PC-9 (cell line): ENCODE data around the gene TM4SF5. TPM values are rescaled to one million over a fixed set of nuclear protein-coding genes. Genes with fewer than 3 reads are reported as not detected.

ENCODE experiments used
- BruUV-seq: library from RNA; stranded (reverse); fragments of 400-500 nt; replicated peaks from 2 replicates; lab custom pipeline; 2021; lab: Mats Ljungman, UMichigan
- CTCF ChIA-PET: fragments of 300-600 bp; sonication (Branson Sonifier 250); formaldehyde crosslinking; loops from one replicate; lab custom pipeline; 2022; ENCODE audit warnings: antibody characterized with exemption; lab: Charles Lee
- POLR2A ChIA-PET: fragments of 300-600 bp; sonication (Branson Sonifier 250); formaldehyde crosslinking; loops from one replicate; lab custom pipeline; 2022; ENCODE audit warnings: antibody characterized with exemption; ENCODE audit not compliant: unreplicated experiment; lab: Charles Lee
- DNase-seq, 2 experiments: peaks; one replicate each; pipeline versions ENCODE4 v3.0.0 to v3.0.0-alpha.2; 2015 to 2022; ENCODE audit warnings: mixed read lengths in 1 of 2
- H2AFZ ChIP-seq: fragments of 200-600 bp; sonication (generic); 2 replicates; pipeline ENCODE4 v1.8.1; 2017; ENCODE audit warnings: antibody characterized with exemption
- H3F3A ChIP-seq: fragments of 200-600 bp; sonication (generic); 2 replicates; pipeline ENCODE4 v1.8.1; 2017; ENCODE audit warnings: antibody characterized with exemption, mild to moderate bottlenecking, low read depth; ENCODE audit not compliant: insufficient read depth
- H3K27ac ChIP-seq: fragments of 200-600 bp; sonication (generic); 2 replicates; pipeline ENCODE4 v1.6.1; 2016; ENCODE audit warnings: mixed run types
- H3K27me3 ChIP-seq: fragments of 200-600 bp; sonication (generic); 2 replicates; pipeline ENCODE4 v1.6.1; 2016; ENCODE audit warnings: low read depth, mixed run types; ENCODE audit not compliant: insufficient read depth
- H3K36me3 ChIP-seq: fragments of 200-600 bp; sonication (generic); 2 replicates; pipeline ENCODE4 v1.6.1; 2016; ENCODE audit warnings: low read depth, mixed run types
- H3K4me1 ChIP-seq: fragments of 200-600 bp; sonication (generic); replicated peaks from 2 replicates; pipeline ENCODE4 v1.6.1; 2016; ENCODE audit warnings: mixed run types; ENCODE audit not compliant: insufficient read depth
- H3K4me2 ChIP-seq: fragments of 200-600 bp; sonication (generic); 2 replicates; pipeline ENCODE4 v1.6.1; 2017; ENCODE audit warnings: mixed run types
- H3K4me3 ChIP-seq: fragments of 200-600 bp; sonication (generic); 2 replicates; pipeline ENCODE4 v1.6.1; 2016; ENCODE audit warnings: mixed run types
- H3K79me2 ChIP-seq: fragments of 200-600 bp; sonication (generic); 2 replicates; pipeline ENCODE4 v1.6.1; 2017; ENCODE audit warnings: low read depth, mixed run types
- H3K9me2 ChIP-seq: fragments of 200-600 bp; sonication (generic); 2 replicates; pipeline ENCODE4 v1.8.1; 2017; ENCODE audit warnings: mild to moderate bottlenecking; ENCODE audit not compliant: insufficient read depth
- H3K9me3 ChIP-seq: fragments of 200-600 bp; sonication (generic); 2 replicates; pipeline ENCODE4 v1.8.1; 2016; ENCODE audit warnings: low read depth; ENCODE audit not compliant: insufficient read depth
- H4K20me1 ChIP-seq: fragments of 200-600 bp; sonication (generic); 2 replicates; pipeline ENCODE4 v1.8.1; 2017; ENCODE audit not compliant: insufficient read depth
- EZH2 ChIP-seq: fragments of 200-600 bp; sonication (generic); IDR thresholded peaks from 2 replicates; pipeline ENCODE4 v1.8.0; 2017; ENCODE audit warnings: antibody characterized with exemption, low read depth
- intact Hi-C: fragments of 100-400 bp; cut with micrococcal nuclease; formaldehyde crosslinking; loops from one replicate; pipeline ENCODE4 v1.10.0; 2022; ENCODE audit not compliant: unreplicated experiment
- total RNA-seq: library from RNA; stranded (reverse); gene quantifications from 2 replicates; pipeline ENCODE4 v1.2.3, GENCODE V29; 2021
- TF ChIP-seq, protein P1 (sequence below): fragments of 200-600 bp; sonication (generic); conservative IDR thresholded peaks from 2 replicates; pipeline ENCODE4 v1.6.1; 2017; ENCODE audit warnings: mixed run types, antibody characterized with exemption, mild to moderate bottlenecking, moderate library complexity

Gene TM4SF5
- total RNA-seq, 1 experiment from 2014 or later = not detected

DNA sequence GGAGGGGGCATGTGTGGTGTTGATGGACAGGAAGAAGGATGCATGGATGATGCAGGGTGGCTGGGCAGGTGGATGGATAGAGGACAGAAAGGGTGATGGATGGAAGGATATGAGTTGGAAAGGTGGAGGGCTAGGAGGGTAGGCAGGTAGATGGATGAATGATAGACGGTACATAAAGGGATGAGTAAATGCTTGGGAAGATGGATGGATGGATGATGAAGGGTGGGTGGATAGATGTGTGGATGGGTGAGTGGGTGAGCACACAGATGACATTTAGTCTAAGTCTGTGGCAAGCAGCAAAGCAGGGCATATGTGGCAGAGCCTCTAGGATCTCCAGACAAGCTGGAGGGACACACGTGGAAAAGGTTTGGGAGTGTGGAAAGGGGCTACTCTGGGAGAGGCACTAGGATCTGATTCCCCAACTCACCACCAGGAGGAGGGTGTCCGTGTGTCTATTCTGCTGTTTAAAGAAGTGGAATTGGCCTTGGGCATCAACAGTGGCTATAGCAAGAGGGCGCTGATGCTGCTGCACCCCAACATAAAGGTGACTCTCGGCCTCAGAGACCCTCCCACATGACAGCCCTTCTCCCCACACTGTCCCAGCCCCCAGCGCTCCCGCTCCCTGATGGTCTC is 43.5 kb downstream of the TM4SF5 start:
- Histone ChIP-seq H3K36me3 (peaks cover 3% of the 10 kb centered on the region; the same call in 1 of the 2 replicates), H3K4me3 (no peak overlapping the region), H3K27ac (no peak overlapping the region), H2AFZ (no peak overlapping the region), H4K20me1 (no peaks in the 10 kb centered on the region), H3K9me2 (no peaks in the 10 kb centered on the region), H3F3A (peaks cover 19% of the 10 kb centered on the region), H3K9me3 (no peaks in the 10 kb centered on the region), H3K4me2 (no peak overlapping the region), H3K27me3 (no peaks in the 10 kb centered on the region), H3K79me2 (no peaks in the 10 kb centered on the region), H3K4me1 (peaks cover 19% of the 10 kb centered on the region)
- intact Hi-C loops = no loop called here
- CTCF ChIA-PET = no interaction called here
- no TSS peak for BruUV-seq
- TF ChIP-seq, protein P1, sequence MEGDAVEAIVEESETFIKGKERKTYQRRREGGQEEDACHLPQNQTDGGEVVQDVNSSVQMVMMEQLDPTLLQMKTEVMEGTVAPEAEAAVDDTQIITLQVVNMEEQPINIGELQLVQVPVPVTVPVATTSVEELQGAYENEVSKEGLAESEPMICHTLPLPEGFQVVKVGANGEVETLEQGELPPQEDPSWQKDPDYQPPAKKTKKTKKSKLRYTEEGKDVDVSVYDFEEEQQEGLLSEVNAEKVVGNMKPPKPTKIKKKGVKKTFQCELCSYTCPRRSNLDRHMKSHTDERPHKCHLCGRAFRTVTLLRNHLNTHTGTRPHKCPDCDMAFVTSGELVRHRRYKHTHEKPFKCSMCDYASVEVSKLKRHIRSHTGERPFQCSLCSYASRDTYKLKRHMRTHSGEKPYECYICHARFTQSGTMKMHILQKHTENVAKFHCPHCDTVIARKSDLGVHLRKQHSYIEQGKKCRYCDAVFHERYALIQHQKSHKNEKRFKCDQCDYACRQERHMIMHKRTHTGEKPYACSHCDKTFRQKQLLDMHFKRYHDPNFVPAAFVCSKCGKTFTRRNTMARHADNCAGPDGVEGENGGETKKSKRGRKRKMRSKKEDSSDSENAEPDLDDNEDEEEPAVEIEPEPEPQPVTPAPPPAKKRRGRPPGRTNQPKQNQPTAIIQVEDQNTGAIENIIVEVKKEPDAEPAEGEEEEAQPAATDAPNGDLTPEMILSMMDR = peak; percentile 52; the same call in 1 of the 2 replicates
- no peak for TF ChIP-seq EZH2
- POLR2A ChIA-PET = no interaction called here
- DNase-seq = no peak

DNA sequence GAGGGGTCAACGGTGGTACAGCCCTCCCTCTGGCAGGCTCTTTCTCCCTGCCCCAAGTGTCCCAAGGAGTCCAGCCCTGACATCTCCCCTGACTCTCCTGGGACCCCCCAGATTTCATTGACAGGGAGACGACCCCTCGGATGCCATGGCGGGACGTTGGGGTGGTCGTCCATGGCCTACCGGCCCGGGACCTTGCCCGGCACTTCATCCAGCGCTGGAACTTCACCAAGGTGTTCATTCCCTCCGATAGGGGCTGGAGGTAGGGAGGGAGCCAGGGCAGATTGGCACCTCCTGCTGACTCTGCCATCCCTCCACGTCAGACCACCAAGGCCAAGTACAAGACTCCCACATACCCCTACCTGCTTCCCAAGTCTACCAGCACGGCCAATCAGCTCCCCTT is 45.1 kb downstream of the TM4SF5 start:
- Histone ChIP-seq H2AFZ (no peak overlapping the region), H3K27ac (no peak overlapping the region), H3F3A (peaks cover 2% of the 10 kb centered on the region; the same call in 1 of the 2 replicates), H3K4me2 (no peak overlapping the region), H3K36me3 (no peaks in the 10 kb centered on the region; the same call in 1 of the 2 replicates), H3K9me3 (no peaks in the 10 kb centered on the region), H4K20me1 (no peaks in the 10 kb centered on the region), H3K9me2 (no peaks in the 10 kb centered on the region), H3K4me1 (peaks cover 3% of the 10 kb centered on the region), H3K27me3 (no peaks in the 10 kb centered on the region), H3K79me2 (no peaks in the 10 kb centered on the region), H3K4me3 (no peak overlapping the region)
- ChIA-PET POLR2A (no interaction called here), CTCF (no interaction called here)
- no peak for TF ChIP-seq EZH2
- TF ChIP-seq, protein P1 = no peak
- no peak for DNase-seq
- intact Hi-C loops = no loop called here
- BruUV-seq = no TSS peak

DNA sequence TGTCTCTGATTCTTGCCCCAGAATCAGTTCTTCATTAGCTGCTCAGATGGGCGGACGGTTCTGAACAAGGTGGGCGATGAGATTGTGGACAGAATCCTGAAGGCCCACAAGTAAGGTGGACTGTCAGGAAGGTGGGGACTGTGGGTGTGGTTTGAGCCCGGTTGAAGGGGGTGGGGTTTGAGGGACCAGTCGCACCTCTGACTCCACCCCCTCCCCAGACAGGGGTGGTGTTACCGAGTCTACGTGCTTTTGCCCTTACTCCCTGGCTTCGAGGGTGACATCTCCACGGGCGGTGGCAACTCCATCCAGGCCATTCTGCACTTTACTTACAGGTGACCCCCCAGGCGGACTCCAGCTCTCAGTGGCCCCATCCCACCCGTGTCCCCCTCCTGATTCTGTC is 46.6 kb downstream of the TM4SF5 start:
- H4K20me1 ChIP-seq = no peaks in the 10 kb centered on the region
- H3K36me3 ChIP-seq = no peaks in the 10 kb centered on the region; the same call in 1 of the 2 replicates
- no peaks in the 10 kb centered on the region for H3K27me3 ChIP-seq
- TF ChIP-seq, protein P1 = no peak
- TF ChIP-seq EZH2 = no peak
- BruUV-seq = no TSS peak
- no peaks in the 10 kb centered on the region for H3K4me1 ChIP-seq
- no peaks in the 10 kb centered on the region for H3K9me3 ChIP-seq
- no peaks in the 10 kb centered on the region for H3F3A ChIP-seq
- no peak overlapping the region for H2AFZ ChIP-seq
- no peaks in the 10 kb centered on the region for H3K9me2 ChIP-seq
- CTCF ChIA-PET = no interaction called here
- no peak overlapping the region for H3K27ac ChIP-seq
- no peaks in the 10 kb centered on the region for H3K79me2 ChIP-seq
- POLR2A ChIA-PET = no interaction called here
- no peak for DNase-seq
- intact Hi-C loops = no loop called here
- no peak overlapping the region for H3K4me3 ChIP-seq
- H3K4me2 ChIP-seq = no peak overlapping the region
